Measurements from ENCODE around the gene GP2.
"Not testable (repeated sequence)": the region's sequence is repeated elsewhere in the genome, so short reads cannot be mapped to it uniquely, and the experiment has no call there.

GP2 gene

DNA sequence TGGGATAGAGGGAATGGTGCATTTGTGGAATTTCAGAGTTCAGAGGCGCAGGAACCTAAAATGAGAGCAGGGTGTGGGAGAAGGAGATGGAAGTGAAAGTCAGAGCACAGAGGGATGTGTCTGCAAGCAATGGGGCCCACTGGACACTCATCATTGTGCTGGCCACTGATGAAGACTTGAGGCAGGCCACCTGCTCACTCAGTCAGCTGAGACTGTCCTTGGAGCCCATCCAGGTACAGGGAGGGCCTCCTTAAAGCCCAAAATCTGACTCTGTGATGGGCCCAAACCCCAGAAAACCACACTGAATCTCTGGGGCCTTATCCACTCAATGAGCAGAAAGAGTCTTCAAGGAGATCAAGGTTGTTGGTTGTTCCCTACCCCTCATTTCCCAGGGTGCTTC is 5.6 kb downstream of the GP2 start:
- no peak overlapping the region for H2BK120ac ChIP-seq (ENCODE audit: insufficient read depth, low read length, poor library complexity)
- no peak overlapping the region for H3K9ac ChIP-seq (ENCODE audit: low read length)
- DNase-seq = no peak
- H2BK12ac ChIP-seq (ENCODE audit: low read length) = no peak overlapping the region
- no peak overlapping the region for H3K23ac ChIP-seq (ENCODE audit: low read length)
- H3K14ac ChIP-seq (ENCODE audit: low read length) = no peak overlapping the region
- no peak overlapping the region for H3K4ac ChIP-seq (ENCODE audit: low read depth, low read length)
- no peaks in the 10 kb centered on the region for H3K4me1 ChIP-seq (ENCODE audit: control insufficient read depth in 1 of 2, insufficient read depth in 2 of 2, low read length in 2 of 2)
- no peak overlapping the region for H3K4me3 ChIP-seq (ENCODE audit: low read depth, low read length)
- H4K91ac ChIP-seq (ENCODE audit: low read depth, low read length) = no peak overlapping the region
- H2AFZ ChIP-seq (ENCODE audit: insufficient read depth, low read length, poor library complexity) = no peak overlapping the region
- H4K8ac ChIP-seq (ENCODE audit: low read depth, low read length) = no peak overlapping the region
- peaks cover 1% of the 10 kb centered on the region for H3K9me3 ChIP-seq (ENCODE audit: insufficient read depth, low read depth, low read length)
- H4K12ac ChIP-seq (ENCODE audit: low read depth, low read length) = no peak overlapping the region
- H3K4me2 ChIP-seq (ENCODE audit: low read length) = no peak overlapping the region
- H3K27ac ChIP-seq (ENCODE audit: low read depth, low read length) = no peak overlapping the region
- H3K27me3 ChIP-seq (ENCODE audit: insufficient read depth, low read length) = no peaks in the 10 kb centered on the region
- H3K79me2 ChIP-seq (ENCODE audit: control insufficient read depth, insufficient read depth, low read length, poor library complexity) = no peaks in the 10 kb centered on the region
- no peaks in the 10 kb centered on the region for H3K36me3 ChIP-seq (ENCODE audit: control insufficient read depth in 1 of 2, insufficient read depth in 2 of 2, low read length in 2 of 2)
- H2AK5ac ChIP-seq (ENCODE audit: low read length) = no peak overlapping the region
- no peak overlapping the region for H3K18ac ChIP-seq (ENCODE audit: low read length)
- no peaks in the 10 kb centered on the region for H3K79me1 ChIP-seq (ENCODE audit: low read length)
- no peak overlapping the region for H2BK5ac ChIP-seq (ENCODE audit: low read depth, low read length, poor library complexity)
- no CpG with 5 or more reads among the region's 1 CpG for WGBS (ENCODE audit: extremely low coverage, insufficient coverage, insufficient read length)

DNA sequence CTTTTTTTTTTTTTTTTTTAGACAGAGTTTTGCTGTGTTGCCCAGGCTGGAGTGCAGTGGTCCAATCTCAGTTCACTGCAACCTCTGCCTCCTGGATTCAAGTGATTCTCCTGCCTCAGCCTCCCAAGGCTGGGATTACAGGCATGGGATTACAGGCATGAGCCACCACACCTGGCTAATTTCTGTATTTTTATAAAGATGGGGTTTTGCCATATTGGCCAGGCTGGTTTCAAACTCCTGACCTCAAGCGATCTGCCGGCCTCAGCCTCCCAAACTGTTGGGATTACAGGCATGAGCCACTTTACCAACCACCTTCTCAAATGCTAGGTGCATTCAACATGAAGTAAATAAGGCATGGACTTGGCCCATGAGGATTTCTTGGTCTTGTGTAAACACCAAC is 6.3 kb downstream of the GP2 start:
- H3K27ac ChIP-seq (ENCODE audit: low read depth, low read length); H3K4me1 ChIP-seq (ENCODE audit: control insufficient read depth in 1 of 2, insufficient read depth in 2 of 2, low read length in 2 of 2); H3K14ac ChIP-seq (ENCODE audit: low read length); H2AFZ ChIP-seq (ENCODE audit: insufficient read depth, low read length, poor library complexity); H3K4me3 ChIP-seq (ENCODE audit: low read depth, low read length); H2BK120ac ChIP-seq (ENCODE audit: insufficient read depth, low read length, poor library complexity); H4K8ac ChIP-seq (ENCODE audit: low read depth, low read length); H3K23ac ChIP-seq (ENCODE audit: low read length); H4K91ac ChIP-seq (ENCODE audit: low read depth, low read length); H3K4me2 ChIP-seq (ENCODE audit: low read length); H3K79me1 ChIP-seq (ENCODE audit: low read length); H3K4ac ChIP-seq (ENCODE audit: low read depth, low read length); H2BK5ac ChIP-seq (ENCODE audit: low read depth, low read length, poor library complexity); H3K9me3 ChIP-seq (ENCODE audit: insufficient read depth, low read depth, low read length); H3K27me3 ChIP-seq (ENCODE audit: insufficient read depth, low read length); H2AK5ac ChIP-seq (ENCODE audit: low read length); H3K9ac ChIP-seq (ENCODE audit: low read length); H3K79me2 ChIP-seq (ENCODE audit: control insufficient read depth, insufficient read depth, low read length, poor library complexity); DNase-seq; H4K12ac ChIP-seq (ENCODE audit: low read depth, low read length); H2BK12ac ChIP-seq (ENCODE audit: low read length); H3K18ac ChIP-seq (ENCODE audit: low read length); H3K36me3 ChIP-seq (ENCODE audit: control insufficient read depth in 1 of 2, insufficient read depth in 2 of 2, low read length in 2 of 2): not testable (repeated sequence)
- no CpG with 5 or more reads among the region's 2 CpGs for WGBS (ENCODE audit: extremely low coverage, insufficient coverage, insufficient read length)

DNA sequence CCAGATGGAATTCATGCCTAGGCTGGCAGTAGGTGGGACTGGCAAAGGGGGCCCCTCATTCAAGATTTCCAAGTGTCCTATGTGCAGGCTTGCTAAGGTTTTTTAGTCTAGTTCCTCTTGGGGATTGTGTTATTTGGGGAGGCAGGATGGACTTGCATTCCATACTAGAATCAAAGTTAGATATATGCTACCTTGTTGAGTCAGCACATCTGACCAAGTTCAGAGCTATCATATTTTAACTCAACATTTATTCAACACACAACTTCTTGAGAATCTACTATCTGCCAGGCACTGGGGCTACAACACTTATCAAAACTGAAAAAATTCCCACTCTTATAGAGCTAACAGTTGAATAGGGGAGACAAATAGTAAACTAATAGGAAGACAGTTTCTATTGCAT is 6.7 kb downstream of the GP2 start:
- DNase-seq = no peak
- no peak overlapping the region for H2BK5ac ChIP-seq (ENCODE audit: low read depth, low read length, poor library complexity)
- H3K4ac ChIP-seq (ENCODE audit: low read depth, low read length) = no peak overlapping the region
- no peak overlapping the region for H4K8ac ChIP-seq (ENCODE audit: low read depth, low read length)
- H2BK120ac ChIP-seq (ENCODE audit: insufficient read depth, low read length, poor library complexity) = no peak overlapping the region
- H3K4me1 ChIP-seq (ENCODE audit: control insufficient read depth in 1 of 2, insufficient read depth in 2 of 2, low read length in 2 of 2) = no peaks in the 10 kb centered on the region
- H3K14ac ChIP-seq (ENCODE audit: low read length) = no peak overlapping the region
- H4K91ac ChIP-seq (ENCODE audit: low read depth, low read length) = no peak overlapping the region
- H3K4me3 ChIP-seq (ENCODE audit: low read depth, low read length) = no peak overlapping the region
- H3K27me3 ChIP-seq (ENCODE audit: insufficient read depth, low read length) = no peaks in the 10 kb centered on the region
- H2BK12ac ChIP-seq (ENCODE audit: low read length) = no peak overlapping the region
- no peak overlapping the region for H4K12ac ChIP-seq (ENCODE audit: low read depth, low read length)
- H3K18ac ChIP-seq (ENCODE audit: low read length) = no peak overlapping the region
- no peaks in the 10 kb centered on the region for H3K79me1 ChIP-seq (ENCODE audit: low read length)
- H3K27ac ChIP-seq (ENCODE audit: low read depth, low read length) = no peak overlapping the region
- no peak overlapping the region for H3K4me2 ChIP-seq (ENCODE audit: low read length)
- no peak overlapping the region for H2AK5ac ChIP-seq (ENCODE audit: low read length)
- no peak overlapping the region for H2AFZ ChIP-seq (ENCODE audit: insufficient read depth, low read length, poor library complexity)
- no peak overlapping the region for H3K9ac ChIP-seq (ENCODE audit: low read length)
- H3K9me3 ChIP-seq (ENCODE audit: insufficient read depth, low read depth, low read length) = peaks cover 1% of the 10 kb centered on the region
- H3K79me2 ChIP-seq (ENCODE audit: control insufficient read depth, insufficient read depth, low read length, poor library complexity) = no peaks in the 10 kb centered on the region
- no peaks in the 10 kb centered on the region for H3K36me3 ChIP-seq (ENCODE audit: control insufficient read depth in 1 of 2, insufficient read depth in 2 of 2, low read length in 2 of 2)
- H3K23ac ChIP-seq (ENCODE audit: low read length) = no peak overlapping the region

DNA sequence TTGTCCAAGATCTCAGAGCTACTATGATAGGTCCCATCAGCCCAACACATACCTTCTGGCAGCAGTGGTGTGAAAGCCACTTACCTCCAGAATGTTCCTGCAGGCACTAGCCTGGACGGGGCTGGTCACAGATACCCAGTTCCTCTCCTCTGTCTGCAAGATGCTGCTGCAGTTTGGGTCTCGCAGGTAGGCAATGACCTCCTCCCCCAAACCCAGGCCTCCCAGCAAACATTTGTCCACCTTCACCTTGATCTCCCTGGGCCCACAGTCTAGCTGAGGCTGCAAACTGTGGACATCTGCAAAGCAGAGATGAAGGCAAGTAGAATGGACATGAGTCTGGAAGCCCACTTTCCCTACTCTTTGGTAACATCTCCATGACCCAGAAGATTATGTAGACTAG is 7.1 kb downstream of the GP2 start:
- Histone ChIP-seq H2BK120ac (ENCODE audit: insufficient read depth, low read length, poor library complexity) (no peak overlapping the region), H3K79me2 (ENCODE audit: control insufficient read depth, insufficient read depth, low read length, poor library complexity) (no peaks in the 10 kb centered on the region), H3K14ac (ENCODE audit: low read length) (no peak overlapping the region), H3K4me3 (ENCODE audit: low read depth, low read length) (no peak overlapping the region), H4K8ac (ENCODE audit: low read depth, low read length) (no peak overlapping the region), H3K36me3 (ENCODE audit: control insufficient read depth in 1 of 2, insufficient read depth in 2 of 2, low read length in 2 of 2) (no peaks in the 10 kb centered on the region), H3K23ac (ENCODE audit: low read length) (no peak overlapping the region), H4K91ac (ENCODE audit: low read depth, low read length) (no peak overlapping the region), H3K79me1 (ENCODE audit: low read length) (no peaks in the 10 kb centered on the region), H2AK5ac (ENCODE audit: low read length) (no peak overlapping the region), H2AFZ (ENCODE audit: insufficient read depth, low read length, poor library complexity) (no peak overlapping the region), H3K18ac (ENCODE audit: low read length) (no peak overlapping the region), H3K4me2 (ENCODE audit: low read length) (no peak overlapping the region), H4K12ac (ENCODE audit: low read depth, low read length) (no peak overlapping the region), H3K27ac (ENCODE audit: low read depth, low read length) (no peak overlapping the region), H3K27me3 (ENCODE audit: insufficient read depth, low read length) (no peaks in the 10 kb centered on the region), H3K9me3 (ENCODE audit: insufficient read depth, low read depth, low read length) (peaks cover 1% of the 10 kb centered on the region), H2BK5ac (ENCODE audit: low read depth, low read length, poor library complexity) (no peak overlapping the region), H3K4ac (ENCODE audit: low read depth, low read length) (no peak overlapping the region), H2BK12ac (ENCODE audit: low read length) (no peak overlapping the region), H3K9ac (ENCODE audit: low read length) (no peak overlapping the region), H3K4me1 (ENCODE audit: control insufficient read depth in 1 of 2, insufficient read depth in 2 of 2, low read length in 2 of 2) (no peaks in the 10 kb centered on the region)
- no peak for DNase-seq
- no CpG with 5 or more reads among the region's 2 CpGs for WGBS (ENCODE audit: extremely low coverage, insufficient coverage, insufficient read length)

DNA sequence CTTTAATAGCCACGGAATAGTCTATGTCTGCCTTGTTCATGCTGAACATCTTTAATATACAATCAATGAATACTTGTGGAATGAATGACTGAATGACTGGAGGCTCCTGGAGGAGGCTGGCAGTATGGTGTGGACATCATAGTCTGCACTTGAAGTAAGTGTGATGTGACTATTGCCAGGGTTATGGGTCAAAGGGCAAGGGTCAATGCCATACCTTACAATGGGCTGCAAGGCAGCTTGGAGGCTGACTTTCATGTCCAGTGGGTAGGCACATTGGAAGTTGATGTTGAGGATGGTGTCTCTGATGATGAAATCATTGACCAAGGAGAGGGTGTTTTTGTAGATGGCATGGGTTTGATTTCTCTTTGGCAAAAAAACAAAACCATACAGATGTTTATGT is 7.9 kb downstream of the GP2 start:
- Histone ChIP-seq H3K36me3 (ENCODE audit: control insufficient read depth in 1 of 2, insufficient read depth in 2 of 2, low read length in 2 of 2) (no peaks in the 10 kb centered on the region), H3K4me3 (ENCODE audit: low read depth, low read length) (no peak overlapping the region), H3K18ac (ENCODE audit: low read length) (no peak overlapping the region), H2BK5ac (ENCODE audit: low read depth, low read length, poor library complexity) (no peak overlapping the region), H3K23ac (ENCODE audit: low read length) (no peak overlapping the region), H3K4ac (ENCODE audit: low read depth, low read length) (no peak overlapping the region), H2BK12ac (ENCODE audit: low read length) (no peak overlapping the region), H2AK5ac (ENCODE audit: low read length) (no peak overlapping the region), H2BK120ac (ENCODE audit: insufficient read depth, low read length, poor library complexity) (no peak overlapping the region), H3K27ac (ENCODE audit: low read depth, low read length) (no peak overlapping the region), H3K27me3 (ENCODE audit: insufficient read depth, low read length) (no peaks in the 10 kb centered on the region), H3K4me2 (ENCODE audit: low read length) (no peak overlapping the region), H4K12ac (ENCODE audit: low read depth, low read length) (no peak overlapping the region), H3K79me2 (ENCODE audit: control insufficient read depth, insufficient read depth, low read length, poor library complexity) (no peaks in the 10 kb centered on the region), H3K9me3 (ENCODE audit: insufficient read depth, low read depth, low read length) (peaks cover 3% of the 10 kb centered on the region), H3K79me1 (ENCODE audit: low read length) (no peaks in the 10 kb centered on the region), H4K91ac (ENCODE audit: low read depth, low read length) (no peak overlapping the region), H3K14ac (ENCODE audit: low read length) (no peak overlapping the region), H3K4me1 (ENCODE audit: control insufficient read depth in 1 of 2, insufficient read depth in 2 of 2, low read length in 2 of 2) (no peaks in the 10 kb centered on the region), H4K8ac (ENCODE audit: low read depth, low read length) (no peak overlapping the region), H3K9ac (ENCODE audit: low read length) (no peak overlapping the region), H2AFZ (ENCODE audit: insufficient read depth, low read length, poor library complexity) (no peak overlapping the region)
- no CpG with 5 or more reads among the region's 1 CpG for WGBS (ENCODE audit: extremely low coverage, insufficient coverage, insufficient read length)
- DNase-seq = no peak

Measured in trophoblast cell (in vitro differentiated cells and primary cell).